ENCODE data around the gene CES4A. TPM values are rescaled to one million over a fixed set of nuclear protein-coding genes. Genes with fewer than 3 reads are reported as not detected.

The CES4A gene
- total RNA-seq, 1 experiment from 2014 or later: 1.9 TPM

- H3K56ac ChIP-seq (ENCODE audit: insufficient read length, low read depth, low read length): no peak overlapping the region
- no peak overlapping the region for H3T11ph ChIP-seq (ENCODE audit: low read length)
- H2BK5ac ChIP-seq (ENCODE audit: insufficient read length, low read length): no peak overlapping the region
- H3K79me2 ChIP-seq (ENCODE audit: insufficient read depth, low read length): no peaks in the 10 kb centered on the region
- H3K14ac ChIP-seq (ENCODE audit: insufficient read depth, low read length): no peak overlapping the region
- Mint-ChIP-seq H3K27me3 (ENCODE audit: low read depth) (peaks cover 15% of the 10 kb centered on the region), H3K4me3 (no peak overlapping the region), H3K4me1 (no peaks in the 10 kb centered on the region), H3K9me3 (no peaks in the 10 kb centered on the region), H3K36me3 (ENCODE audit: insufficient read depth in 1 of 3, low read depth in 3 of 3) (no peaks in the 10 kb centered on the region), H3K27ac (no peak overlapping the region)
- no peak for TF ChIP-seq CTCF (conservative IDR thresholded peaks at IDR 0.05)
- no peak overlapping the region for H2BK20ac ChIP-seq (ENCODE audit: low read depth, low read length, poor library complexity, severe bottlenecking)
- H3K4me2 ChIP-seq (ENCODE audit: insufficient read depth, insufficient read length, low read length): no peak overlapping the region
- no peaks in the 10 kb centered on the region for H3K9me3 ChIP-seq (ENCODE audit: control insufficient read depth, low read depth, low read length)
- H4K5ac ChIP-seq (ENCODE audit: insufficient read length, low read depth, low read length): no peak overlapping the region
- H3K4me1 ChIP-seq (ENCODE audit: insufficient read depth, low read length): no peaks in the 10 kb centered on the region
- H2BK12ac ChIP-seq (ENCODE audit: insufficient read length, low read depth, low read length): no peak overlapping the region
- no peak overlapping the region for H4K91ac ChIP-seq (ENCODE audit: insufficient read length, low read depth, low read length)
- no peak overlapping the region for H3K23ac ChIP-seq (ENCODE audit: insufficient read length, low read depth, low read length)
- no peak overlapping the region for H4K8ac ChIP-seq (replicated peaks; ENCODE audit: insufficient read length, low read depth, low read length)
- no peak overlapping the region for H2BK120ac ChIP-seq (ENCODE audit: low read depth, low read length, poor library complexity, severe bottlenecking)
- H3K18ac ChIP-seq (ENCODE audit: insufficient read length, low read depth, low read length): no peak overlapping the region
- H3K27ac ChIP-seq (ENCODE audit: insufficient read length, low read depth, low read length): no peak overlapping the region
- no peaks in the 10 kb centered on the region for H4K20me1 ChIP-seq (ENCODE audit: control insufficient read depth, insufficient read depth, insufficient read length)
- H2AFZ ChIP-seq (ENCODE audit: low read length): no peak overlapping the region
- no peaks in the 10 kb centered on the region for H3K79me1 ChIP-seq (ENCODE audit: insufficient read depth, low read depth, low read length, poor library complexity, severe bottlenecking)
- H2BK15ac ChIP-seq (ENCODE audit: low read depth, low read length): no peak overlapping the region
- no peaks in the 10 kb centered on the region for H3K27me3 ChIP-seq (ENCODE audit: insufficient read depth, low read length)
- H3K9ac ChIP-seq (ENCODE audit: extremely low read depth, insufficient read length, low read length): no peak overlapping the region
- H3K4ac ChIP-seq (ENCODE audit: low read depth, low read length): no peak overlapping the region
- H3K23me2 ChIP-seq (ENCODE audit: insufficient read length, low read depth, low read length, poor library complexity, severe bottlenecking): no peaks in the 10 kb centered on the region
- no peak for DNase-seq
- no CpG with 5 or more reads among the region's 4 CpGs for WGBS (ENCODE audit: extremely low coverage, insufficient read length, low lambda C conversion rate)
- no peak overlapping the region for H2AK5ac ChIP-seq (ENCODE audit: insufficient read length, low read length)
Measured at GRCh38 chr16:66984892-66985311, 3.5 kb upstream of the CES4A start.

Measured in H9 (cell line).